Mesenchymal stem cell (in vitro differentiated cells and primary cell): Measurements from ENCODE around the gene CEACAM5.

Experiments
- DNase-seq: peaks from one replicate; pipeline ENCODE4 v3.0.0-alpha.2; 2013
- H2AFZ ChIP-seq: one replicate; pipeline ENCODE4 v1.6.1; 2013; ENCODE audit warnings: low read depth, mild to moderate bottlenecking, control low read depth, inconsistent platforms, low read length, moderate library complexity
- H2AK5ac ChIP-seq: 2 replicates; pipeline ENCODE4 v1.6.1; 2013; ENCODE audit warnings: low read length, moderate library complexity, mild to moderate bottlenecking, inconsistent platforms; ENCODE audit not compliant: severe bottlenecking
- H2BK120ac ChIP-seq: one replicate; pipeline ENCODE4 v1.6.1; 2013; ENCODE audit warnings: low read depth, mild to moderate bottlenecking, inconsistent platforms, low read length, moderate library complexity
- H2BK12ac ChIP-seq, 2 experiments: one replicate each; pipeline ENCODE4 v1.6.1; 2013; ENCODE audit warnings: inconsistent platforms in 2 of 2, low read length in 2 of 2, mild to moderate bottlenecking in 2 of 2, moderate library complexity in 2 of 2, control low read depth in 1 of 2
- H2BK15ac ChIP-seq: one replicate; pipeline ENCODE4 v1.6.1; 2013; ENCODE audit warnings: mild to moderate bottlenecking, low read depth, inconsistent platforms; ENCODE audit not compliant: poor library complexity, severe bottlenecking
- H2BK5ac ChIP-seq: 2 replicates; pipeline ENCODE4 v1.6.1; 2013; ENCODE audit warnings: low read depth, mild to moderate bottlenecking, low read length, control low read depth, inconsistent platforms; ENCODE audit not compliant: poor library complexity, severe bottlenecking
- H3K14ac ChIP-seq, 2 experiments: one replicate each; pipeline ENCODE4 v1.6.1; 2013; ENCODE audit warnings: inconsistent platforms in 2 of 2, low read length in 2 of 2, control low read depth in 1 of 2, mild to moderate bottlenecking in 1 of 2, moderate library complexity in 1 of 2
- H3K18ac ChIP-seq, 2 experiments: one replicate each; pipeline ENCODE4 v1.6.1; 2013; ENCODE audit warnings: inconsistent platforms in 2 of 2, low read length in 2 of 2, control low read depth in 1 of 2, low read depth in 1 of 2, mild to moderate bottlenecking in 1 of 2
- H3K23ac ChIP-seq, 2 experiments: one replicate each; pipeline ENCODE4 v1.6.1; 2013; ENCODE audit warnings: inconsistent platforms in 2 of 2, low read length in 2 of 2, mild to moderate bottlenecking in 2 of 2, moderate library complexity in 2 of 2, control low read depth in 1 of 2
- H3K27ac ChIP-seq: 2 replicates; pipeline ENCODE4 v1.5.1; 2013; ENCODE audit warnings: mild to moderate bottlenecking, moderate library complexity, low read length, control low read depth, inconsistent platforms; ENCODE audit not compliant: poor library complexity, severe bottlenecking
- H3K27me3 ChIP-seq, 2 experiments: 2 replicates each; pipeline versions ENCODE4 v1.6.1 to v1.7.0; 2013; ENCODE audit warnings: low read length in 2 of 2, mild to moderate bottlenecking in 2 of 2, moderate library complexity in 2 of 2, control low read depth in 1 of 2, inconsistent platforms in 1 of 2; ENCODE audit not compliant: control insufficient read depth in 1 of 2, insufficient read depth in 1 of 2
- H3K36me3 ChIP-seq, 2 experiments: 2 replicates each; pipeline versions ENCODE4 v1.6.1 to v1.7.0; 2013; ENCODE audit warnings: low read length in 2 of 2, control low read depth in 1 of 2, inconsistent platforms in 1 of 2, low read depth in 1 of 2, mild to moderate bottlenecking in 1 of 2; ENCODE audit not compliant: insufficient read depth in 2 of 2, control insufficient read depth in 1 of 2
- H3K4ac ChIP-seq, 2 experiments: one replicate each; pipeline ENCODE4 v1.6.1; 2013; ENCODE audit warnings: inconsistent platforms in 2 of 2, low read length in 2 of 2, mild to moderate bottlenecking in 2 of 2, moderate library complexity in 2 of 2, control low read depth in 1 of 2, low read depth in 1 of 2
- H3K4me1 ChIP-seq: 2 replicates; pipeline ENCODE4 v1.6.1; 2013; ENCODE audit warnings: low read depth, low read length, control low read depth; ENCODE audit not compliant: control insufficient read depth, insufficient read depth
- H3K4me2 ChIP-seq: 2 replicates; pipeline ENCODE4 v1.6.1; 2013; ENCODE audit warnings: low read length, mild to moderate bottlenecking, inconsistent platforms; ENCODE audit not compliant: poor library complexity, severe bottlenecking
- H3K4me3 ChIP-seq, 2 experiments: 2 replicates each; pipeline versions ENCODE4 v1.5.1 to v1.7.0; 2013; ENCODE audit warnings: low read length in 2 of 2, mild to moderate bottlenecking in 2 of 2, control low read depth in 1 of 2, low read depth in 1 of 2; ENCODE audit not compliant: insufficient read depth in 1 of 2
- H3K79me1 ChIP-seq: replicated peaks from 2 replicates; pipeline ENCODE4 v1.6.1; 2013; ENCODE audit warnings: mild to moderate bottlenecking, control low read depth, low read length, inconsistent platforms; ENCODE audit not compliant: poor library complexity, severe bottlenecking
- H3K9ac ChIP-seq: 2 replicates; pipeline ENCODE4 v1.7.0; 2013; ENCODE audit warnings: mild to moderate bottlenecking, low read length, moderate library complexity
- H3K9me3 ChIP-seq: 2 replicates; pipeline ENCODE4 v1.7.0; 2013; ENCODE audit warnings: mild to moderate bottlenecking, low read length; ENCODE audit not compliant: control insufficient read depth
- H4K8ac ChIP-seq: one replicate; pipeline ENCODE4 v1.6.1; 2013; ENCODE audit warnings: inconsistent platforms, mild to moderate bottlenecking, low read length, moderate library complexity
- H4K91ac ChIP-seq: one replicate; pipeline ENCODE4 v1.6.1; 2013; ENCODE audit warnings: mild to moderate bottlenecking, low read length, inconsistent platforms
- WGBS: methylation state at CpG from one replicate; pipeline ENCODE4 v1.1.7; 2013; ENCODE audit warnings: mixed read lengths; 5-methylcytosine and 5-hydroxymethylcytosine counted together

CEACAM5 gene

GRCh38 chr19:41697198-41697855 lies 11.1 kb upstream of the CEACAM5 start:
- no peak overlapping the region for H3K23ac ChIP-seq
- H3K36me3 ChIP-seq, result no peaks in the 10 kb centered on the region
- no peak overlapping the region for H3K9ac ChIP-seq
- no peak overlapping the region for H2BK5ac ChIP-seq
- H3K14ac ChIP-seq, result no peak overlapping the region
- H2BK12ac ChIP-seq, result no peak overlapping the region
- no peak overlapping the region for H2BK15ac ChIP-seq
- H4K91ac ChIP-seq, result no peak overlapping the region
- no peak overlapping the region for H4K8ac ChIP-seq
- H2AFZ ChIP-seq, result no peak overlapping the region
- H2AK5ac ChIP-seq, result no peak overlapping the region
- H3K4me1 ChIP-seq, result no peaks in the 10 kb centered on the region
- no peak for DNase-seq
- WGBS, result 41% methylated on average over 9 of the region's 9 CpGs
- no peak overlapping the region for H2BK120ac ChIP-seq
- H3K4ac ChIP-seq, result no peak overlapping the region
- no peak overlapping the region for H3K18ac ChIP-seq
- H3K4me2 ChIP-seq, result no peak overlapping the region
- H3K4me3 ChIP-seq, result no peak overlapping the region
- H3K79me1 ChIP-seq, result no peaks in the 10 kb centered on the region
- peaks cover 0 to 14% of the 10 kb centered on the region in 2 experiments for H3K27me3 ChIP-seq
- no peak overlapping the region for H3K27ac ChIP-seq
- H3K9me3 ChIP-seq, result peaks cover 5% of the 10 kb centered on the region

DNA sequence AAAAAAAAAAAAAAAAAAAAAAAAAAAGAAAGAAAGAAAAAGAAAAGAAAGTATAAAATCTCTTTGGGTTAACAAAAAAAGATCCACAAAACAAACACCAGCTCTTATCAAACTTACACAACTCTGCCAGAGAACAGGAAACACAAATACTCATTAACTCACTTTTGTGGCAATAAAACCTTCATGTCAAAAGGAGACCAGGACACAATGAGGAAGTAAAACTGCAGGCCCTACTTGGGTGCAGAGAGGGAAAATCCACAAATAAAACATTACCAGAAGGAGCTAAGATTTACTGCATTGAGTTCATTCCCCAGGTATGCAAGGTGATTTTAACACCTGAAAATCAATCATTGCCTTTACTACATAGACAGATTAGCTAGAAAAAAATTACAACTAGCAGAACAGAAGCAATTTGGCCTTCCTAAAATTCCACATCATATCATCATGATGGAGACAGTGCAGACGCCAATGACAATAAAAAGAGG lies 9.6 kb upstream of the CEACAM5 start:
- Histone ChIP-seq H2BK12ac (no peak overlapping the region), H4K91ac (no peak overlapping the region), H3K4ac (no peak overlapping the region), H2BK120ac (no peak overlapping the region), H3K23ac (no peak overlapping the region), H3K4me3 (no peak overlapping the region), H4K8ac (no peak overlapping the region), H3K18ac (no peak overlapping the region), H2AFZ (no peak overlapping the region), H3K36me3 (no peaks in the 10 kb centered on the region), H2BK15ac (no peak overlapping the region), H3K27ac (no peak overlapping the region), H3K79me1 (no peaks in the 10 kb centered on the region), H3K9ac (no peak overlapping the region), H3K27me3 (peaks cover 0 to 17% of the 10 kb centered on the region in 2 experiments), H2BK5ac (no peak overlapping the region), H3K14ac (no peak overlapping the region), H3K9me3 (no peaks in the 10 kb centered on the region), H2AK5ac (no peak overlapping the region), H3K4me1 (no peaks in the 10 kb centered on the region), H3K4me2 (no peak overlapping the region)
- no peak for DNase-seq
- 85% methylated on average over 1 of the region's 1 CpG for WGBS

DNA sequence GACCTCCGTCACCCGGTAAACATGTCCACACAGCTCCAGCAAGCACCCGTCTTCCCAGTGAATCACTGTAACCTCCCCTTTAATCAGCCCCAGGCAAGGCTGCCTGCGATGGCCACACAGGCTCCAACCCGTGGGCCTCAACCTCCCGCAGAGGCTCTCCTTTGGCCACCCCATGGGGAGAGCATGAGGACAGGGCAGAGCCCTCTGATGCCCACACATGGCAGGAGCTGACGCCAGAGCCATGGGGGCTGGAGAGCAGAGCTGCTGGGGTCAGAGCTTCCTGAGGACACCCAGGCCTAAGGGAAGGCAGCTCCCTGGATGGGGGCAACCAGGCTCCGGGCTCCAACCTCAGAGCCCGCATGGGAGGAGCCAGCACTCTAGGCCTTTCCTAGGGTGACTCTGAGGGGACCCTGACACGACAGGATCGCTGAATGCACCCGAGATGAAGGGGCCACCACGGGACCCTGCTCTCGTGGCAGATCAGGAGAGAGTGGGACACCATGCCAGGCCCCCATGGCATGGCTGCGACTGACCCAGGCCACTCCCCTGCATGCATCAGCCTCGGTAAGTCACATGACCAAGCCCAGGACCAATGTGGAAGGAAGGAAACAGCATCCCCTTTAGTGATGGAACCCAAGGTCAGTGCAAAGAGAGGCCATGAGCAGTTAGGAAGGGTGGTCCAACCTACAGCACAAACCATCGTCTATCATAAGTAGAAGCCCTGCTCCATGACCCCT lies 9.0 kb upstream of the CEACAM5 start:
- H3K36me3 ChIP-seq, result no peaks in the 10 kb centered on the region
- no peak overlapping the region for H4K8ac ChIP-seq
- WGBS, result 61% methylated on average over 17 of the region's 17 CpGs
- no peak overlapping the region for H3K4me2 ChIP-seq
- H3K9me3 ChIP-seq, result no peaks in the 10 kb centered on the region
- H2BK120ac ChIP-seq, result no peak overlapping the region
- no peak overlapping the region for H2AFZ ChIP-seq
- H2BK15ac ChIP-seq, result no peak overlapping the region
- peaks cover 0 to 24% of the 10 kb centered on the region in 2 experiments for H3K27me3 ChIP-seq
- no peaks in the 10 kb centered on the region for H3K79me1 ChIP-seq
- no peak overlapping the region for H2BK12ac ChIP-seq
- H3K18ac ChIP-seq, result no peak overlapping the region
- H3K14ac ChIP-seq, result no peak overlapping the region
- no peak overlapping the region for H3K23ac ChIP-seq
- no peaks in the 10 kb centered on the region for H3K4me1 ChIP-seq
- no peak overlapping the region for H3K4ac ChIP-seq
- H3K4me3 ChIP-seq, result no peak overlapping the region
- H2BK5ac ChIP-seq, result no peak overlapping the region
- no peak overlapping the region for H3K27ac ChIP-seq
- no peak for DNase-seq
- no peak overlapping the region for H2AK5ac ChIP-seq
- no peak overlapping the region for H3K9ac ChIP-seq
- H4K91ac ChIP-seq, result no peak overlapping the region

DNA sequence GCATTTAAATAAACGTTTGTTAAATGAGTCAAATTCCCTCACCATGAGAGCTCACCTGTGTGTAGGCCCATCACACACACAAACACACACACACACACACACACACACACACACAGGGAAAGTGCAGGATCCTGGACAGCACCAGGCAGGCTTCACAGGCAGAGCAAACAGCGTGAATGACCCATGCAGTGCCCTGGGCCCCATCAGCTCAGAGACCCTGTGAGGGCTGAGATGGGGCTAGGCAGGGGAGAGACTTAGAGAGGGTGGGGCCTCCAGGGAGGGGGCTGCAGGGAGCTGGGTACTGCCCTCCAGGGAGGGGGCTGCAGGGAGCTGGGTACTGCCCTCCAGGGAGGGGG lies 8.5 kb upstream of the CEACAM5 start:
- Histone ChIP-seq H4K91ac (no peak overlapping the region), H3K36me3 (no peaks in the 10 kb centered on the region), H2BK15ac (no peak overlapping the region), H2AK5ac (no peak overlapping the region), H3K4me1 (no peaks in the 10 kb centered on the region), H3K14ac (no peak overlapping the region), H3K4me3 (no peak overlapping the region), H3K4ac (no peak overlapping the region), H3K18ac (no peak overlapping the region), H4K8ac (no peak overlapping the region), H3K79me1 (no peaks in the 10 kb centered on the region), H3K9ac (no peak overlapping the region), H2BK5ac (no peak overlapping the region), H2AFZ (no peak overlapping the region), H3K27ac (no peak overlapping the region), H3K4me2 (no peak overlapping the region), H3K9me3 (no peaks in the 10 kb centered on the region), H3K23ac (no peak overlapping the region), H3K27me3 (peaks cover 0 to 24% of the 10 kb centered on the region in 2 experiments), H2BK120ac (no peak overlapping the region), H2BK12ac (no peak overlapping the region)
- WGBS, result 52% methylated on average over 2 of the region's 2 CpGs
- DNase-seq, result no peak
